CD4-positive, alpha-beta memory T cell (primary cell): ENCODE data around the gene CAMTA1. TPM values are rescaled to one million over a fixed set of nuclear protein-coding genes. Genes with fewer than 3 reads are reported as not detected.

Source experiments
- CTCF ChIA-PET: fragments of 350-600 bp; sonication (Branson Sonifier 250); formaldehyde crosslinking; loops from one replicate; lab custom pipeline; 2021; ENCODE audit warnings: inconsistent platforms; ENCODE audit not compliant: partially characterized antibody; lab: Charles Lee
- POLR2A ChIA-PET: fragments of 350-600 bp; sonication (Branson Sonifier 250); formaldehyde crosslinking; loops from one replicate; lab custom pipeline; 2021; ENCODE audit not compliant: partially characterized antibody; lab: Charles Lee
- DNase-seq, 5 donors: peaks; one replicate each; pipeline versions ENCODE4 v3.0.0 to v3.0.0-alpha.2; 2020 to 2022; ENCODE audit warnings: mixed read lengths in 1 of 5
- H3K27ac ChIP-seq: one replicate; pipeline ENCODE4 v1.7.0; 2013; ENCODE audit warnings: low read depth, low read length
- H3K27me3 ChIP-seq: 2 replicates; pipeline ENCODE4 v1.7.0; 2013; ENCODE audit warnings: mild to moderate bottlenecking, low read length, moderate library complexity; ENCODE audit not compliant: insufficient read depth
- H3K36me3 ChIP-seq: 2 replicates; pipeline ENCODE4 v1.7.0; 2013; ENCODE audit warnings: mild to moderate bottlenecking, low read length, moderate library complexity; ENCODE audit not compliant: insufficient read depth
- H3K4me1 ChIP-seq: 2 replicates; pipeline ENCODE4 v1.7.0; 2013; ENCODE audit warnings: mild to moderate bottlenecking, low read length, moderate library complexity; ENCODE audit not compliant: insufficient read depth
- H3K4me3 ChIP-seq, 2 donors: one replicate each; pipeline ENCODE4 v1.7.0; 2013; ENCODE audit warnings: low read length in 2 of 2, mild to moderate bottlenecking in 1 of 2
- H3K9me3 ChIP-seq, 2 donors: one replicate each; pipeline ENCODE4 v1.7.0; 2013; ENCODE audit warnings: low read length in 2 of 2, control low read depth in 1 of 2; ENCODE audit not compliant: control insufficient read depth in 1 of 2
- H3K27ac Mint-ChIP-seq, 7 donors: one replicate each; pipeline ENCODE4 v1.8.0; 2020 to 2021; ENCODE audit warnings: mixed read lengths in 7 of 7, mild to moderate bottlenecking in 6 of 7, inconsistent platforms in 3 of 7, moderate library complexity in 3 of 7
- H3K27me3 Mint-ChIP-seq, 2 donors: one replicate each; pipeline ENCODE4 v1.8.0; 2020 to 2021; ENCODE audit warnings: mixed read lengths in 2 of 2
- H3K36me3 Mint-ChIP-seq, 2 donors: one replicate each; pipeline ENCODE4 v1.8.0; 2020 to 2021; ENCODE audit warnings: mixed read lengths in 2 of 2, inconsistent platforms in 1 of 2, mild to moderate bottlenecking in 1 of 2
- H3K4me1 Mint-ChIP-seq, 4 donors: one replicate each; pipeline ENCODE4 v1.8.0; 2020 to 2021; ENCODE audit warnings: mixed read lengths in 4 of 4, mild to moderate bottlenecking in 1 of 4
- H3K4me3 Mint-ChIP-seq, 8 donors: one replicate each; pipeline ENCODE4 v1.8.0; 2020 to 2021; ENCODE audit warnings: mixed read lengths in 8 of 8, mild to moderate bottlenecking in 7 of 8, moderate library complexity in 6 of 8, inconsistent platforms in 3 of 8
- H3K9me3 Mint-ChIP-seq, 8 donors: one replicate each; pipeline ENCODE4 v1.8.0; 2020 to 2021; ENCODE audit warnings: mixed read lengths in 8 of 8, mild to moderate bottlenecking in 5 of 8, inconsistent platforms in 3 of 8, moderate library complexity in 1 of 8
- intact Hi-C: fragments of 100-400 bp; cut with micrococcal nuclease; formaldehyde crosslinking; loops from one replicate; pipeline ENCODE4 v1.15.1; 2023
- polyA plus RNA-seq, 2 donors: library from polyadenylated mRNA; unstranded; fragments of 300-500 nt; fragmentation: Illumina TruSeq; gene quantifications; one replicate each; pipeline ENCODE4 v1.2.3, GENCODE V29; 2021
- total RNA-seq, 2 experiments: library from RNA; stranded (reverse); gene quantifications; one replicate each; pipeline ENCODE4 v1.2.3, GENCODE V29; 2021

CAMTA1 gene
- total and polyA plus RNA-seq, 4 experiments from 2014 or later: 39.1 to 118 (median 59.9) TPM

DNA sequence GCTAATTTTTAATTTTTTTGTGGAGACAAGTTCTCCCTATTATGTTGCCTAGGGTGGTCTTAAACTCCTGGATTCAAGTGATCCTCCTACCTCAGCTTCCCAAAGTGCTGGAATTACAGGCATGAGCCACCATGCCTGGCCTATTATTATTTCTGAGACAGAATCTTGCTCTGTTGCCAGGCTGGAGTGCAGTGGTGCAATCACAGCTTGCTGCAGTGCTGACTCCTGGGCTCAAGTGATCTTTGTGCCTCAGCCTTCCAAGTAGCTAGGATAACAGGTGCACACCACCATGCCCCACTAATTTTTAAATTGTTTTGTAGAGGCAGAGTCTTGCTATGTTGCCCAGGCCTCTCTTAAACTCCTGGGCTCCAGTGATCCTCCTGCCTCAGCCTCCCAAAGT lies 196.3 kb downstream of the CAMTA1 start:
- intact Hi-C loops: no loop called here
- H3K9me3 ChIP-seq: no peaks in the 10 kb centered on the region
- Mint-ChIP-seq H3K27ac (no peak overlapping the region), H3K36me3 (no peaks in the 10 kb centered on the region), H3K4me3 (no peak overlapping the region), H3K27me3 (peaks cover 3 to 13% of the 10 kb centered on the region in 2 donors), H3K4me1 (no peaks in the 10 kb centered on the region), H3K9me3 (peaks cover 0 to 3% (median 0%) of the 10 kb centered on the region in 8 donors)
- H3K4me3 ChIP-seq: no peak overlapping the region
- H3K27ac ChIP-seq: no peak overlapping the region
- DNase-seq: no peak
- ChIA-PET CTCF (no interaction called here), POLR2A (no interaction called here)
- no peaks in the 10 kb centered on the region for H3K36me3 ChIP-seq
- H3K27me3 ChIP-seq: no peaks in the 10 kb centered on the region
- H3K4me1 ChIP-seq: no peaks in the 10 kb centered on the region

DNA sequence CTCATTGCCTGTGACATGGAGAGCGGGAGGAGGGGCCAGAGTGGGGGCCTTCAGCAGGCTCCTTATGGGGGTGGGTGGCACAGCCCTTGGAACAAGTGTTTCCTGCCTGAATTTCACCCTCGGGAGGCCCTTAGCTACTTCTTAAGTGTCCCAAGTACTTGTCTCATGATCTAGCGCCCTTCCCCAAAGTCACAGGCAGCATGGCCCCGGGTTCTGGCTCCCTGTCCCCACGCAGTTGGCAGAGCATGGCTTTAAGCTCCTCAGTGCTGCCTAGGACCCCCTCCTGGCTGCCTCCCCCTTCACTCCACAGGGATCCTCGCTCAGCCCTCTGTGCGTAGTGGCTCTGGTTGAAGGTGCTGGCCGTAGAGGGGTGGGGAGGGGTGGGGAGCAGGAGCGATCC lies 197.2 kb downstream of the CAMTA1 start:
- Mint-ChIP-seq H3K4me1 (no peaks in the 10 kb centered on the region), H3K27ac (no peak overlapping the region), H3K27me3 (peaks cover 4 to 13% of the 10 kb centered on the region in 2 donors), H3K9me3 (peaks cover 0 to 3% (median 0%) of the 10 kb centered on the region in 8 donors), H3K36me3 (no peaks in the 10 kb centered on the region), H3K4me3 (no peak overlapping the region)
- Histone ChIP-seq H3K9me3 (no peaks in the 10 kb centered on the region), H3K36me3 (no peaks in the 10 kb centered on the region), H3K4me3 (no peak overlapping the region), H3K4me1 (no peaks in the 10 kb centered on the region), H3K27ac (no peak overlapping the region), H3K27me3 (no peaks in the 10 kb centered on the region)
- intact Hi-C loops: no loop called here
- no peak for DNase-seq
- CTCF ChIA-PET: no interaction called here
- POLR2A ChIA-PET: no interaction called here

DNA sequence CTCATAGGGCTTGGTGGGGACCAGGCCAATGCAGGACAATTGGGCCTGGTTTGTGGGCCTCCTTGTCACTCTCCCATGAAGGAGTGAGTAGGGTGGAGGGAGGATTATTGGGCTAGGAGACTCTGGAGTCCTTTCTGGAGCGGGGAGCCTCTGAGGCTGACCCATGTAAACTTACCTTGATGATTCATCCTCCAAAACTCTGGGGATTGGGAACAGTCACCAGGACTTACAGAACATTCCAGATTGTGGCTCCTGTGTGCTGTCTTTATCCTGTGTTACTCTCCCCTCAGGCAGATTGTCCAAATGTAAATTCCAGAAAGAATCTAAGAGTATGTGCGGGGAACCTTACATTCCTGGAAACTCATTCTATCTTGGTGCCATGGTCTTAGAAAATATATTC lies 197.6 kb downstream of the CAMTA1 start:
- Mint-ChIP-seq H3K9me3 (peaks cover 0 to 3% (median 0%) of the 10 kb centered on the region in 8 donors), H3K4me3 (no peak overlapping the region), H3K36me3 (no peaks in the 10 kb centered on the region), H3K4me1 (no peaks in the 10 kb centered on the region), H3K27me3 (peaks cover 7 to 13% of the 10 kb centered on the region in 2 donors), H3K27ac (no peak overlapping the region)
- H3K27me3 ChIP-seq: no peaks in the 10 kb centered on the region
- ChIA-PET CTCF (no interaction called here), POLR2A (no interaction called here)
- intact Hi-C loops: no loop called here
- H3K27ac ChIP-seq: no peak overlapping the region
- no peaks in the 10 kb centered on the region for H3K36me3 ChIP-seq
- H3K9me3 ChIP-seq: no peaks in the 10 kb centered on the region
- H3K4me3 ChIP-seq: no peak overlapping the region
- no peak for DNase-seq
- H3K4me1 ChIP-seq: no peaks in the 10 kb centered on the region

DNA sequence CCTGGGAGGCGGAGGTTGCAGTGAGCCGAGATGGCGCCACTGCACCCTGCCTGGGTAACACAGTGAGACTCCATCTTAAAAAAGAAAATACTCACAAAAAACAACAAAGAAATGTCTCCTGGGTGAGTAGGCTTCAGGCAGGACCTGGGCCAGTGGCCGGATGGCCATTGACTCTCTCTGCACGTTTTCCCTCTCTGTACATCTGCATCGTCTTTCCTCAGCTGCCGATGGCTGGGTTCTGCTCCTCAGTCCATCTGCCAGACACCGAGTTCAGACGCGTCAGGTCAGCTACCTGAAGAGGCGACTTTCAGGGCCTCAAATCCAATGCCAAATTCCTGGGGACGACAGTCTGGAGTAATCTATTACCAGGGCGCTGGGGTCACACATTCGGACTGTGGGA lies 199.3 kb downstream of the CAMTA1 start:
- H3K4me1 Mint-ChIP-seq: no peaks in the 10 kb centered on the region

DNA sequence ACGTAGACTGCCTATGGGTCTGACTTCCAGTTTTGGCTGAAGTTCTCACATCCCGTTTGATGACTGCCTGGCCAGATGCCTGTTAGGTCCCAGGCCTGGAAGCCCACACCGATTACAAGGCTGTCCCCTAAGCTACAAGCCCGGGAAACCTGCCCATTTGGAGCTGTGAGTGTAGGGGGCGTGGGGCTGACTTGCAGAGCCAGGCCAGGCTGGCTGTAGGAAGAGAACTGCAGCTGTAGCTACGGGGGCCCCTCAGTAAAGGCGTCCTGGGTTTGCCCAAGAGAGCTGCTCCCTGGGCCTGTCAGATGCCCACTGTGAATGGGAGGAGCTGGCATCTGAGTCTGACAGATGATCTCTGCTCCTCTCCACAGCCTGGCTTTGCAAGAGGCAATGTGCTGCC lies 199.7 kb downstream of the CAMTA1 start:
- Histone ChIP-seq H3K27me3 (no peaks in the 10 kb centered on the region), H3K27ac (no peak overlapping the region), H3K9me3 (no peaks in the 10 kb centered on the region), H3K36me3 (no peaks in the 10 kb centered on the region), H3K4me1 (no peaks in the 10 kb centered on the region), H3K4me3 (no peak overlapping the region)
- Mint-ChIP-seq H3K27me3 (peaks cover 15 to 17% of the 10 kb centered on the region in 2 donors), H3K9me3 (peaks cover 0 to 4% (median 0%) of the 10 kb centered on the region in 8 donors), H3K27ac (no peak overlapping the region), H3K36me3 (no peaks in the 10 kb centered on the region), H3K4me3 (no peak overlapping the region), H3K4me1 (no peaks in the 10 kb centered on the region)
- ChIA-PET POLR2A (no interaction called here), CTCF (no interaction called here)
- intact Hi-C loops: no loop called here
- no peak for DNase-seq

More for the DNA sequence above, 199.3 kb downstream of the CAMTA1 start:
- ChIA-PET POLR2A (no interaction called here), CTCF (no interaction called here)
- Mint-ChIP-seq H3K27ac (no peak overlapping the region), H3K9me3 (peaks cover 0 to 3% (median 0%) of the 10 kb centered on the region in 8 donors), H3K27me3 (peaks cover 15 to 16% of the 10 kb centered on the region in 2 donors), H3K36me3 (no peaks in the 10 kb centered on the region), H3K4me3 (no peak overlapping the region)
- Histone ChIP-seq H3K27me3 (no peaks in the 10 kb centered on the region), H3K27ac (no peak overlapping the region), H3K36me3 (no peaks in the 10 kb centered on the region), H3K9me3 (no peaks in the 10 kb centered on the region), H3K4me1 (no peaks in the 10 kb centered on the region), H3K4me3 (no peak overlapping the region)
- intact Hi-C loops: no loop called here
- no peak for DNase-seq

DNA sequence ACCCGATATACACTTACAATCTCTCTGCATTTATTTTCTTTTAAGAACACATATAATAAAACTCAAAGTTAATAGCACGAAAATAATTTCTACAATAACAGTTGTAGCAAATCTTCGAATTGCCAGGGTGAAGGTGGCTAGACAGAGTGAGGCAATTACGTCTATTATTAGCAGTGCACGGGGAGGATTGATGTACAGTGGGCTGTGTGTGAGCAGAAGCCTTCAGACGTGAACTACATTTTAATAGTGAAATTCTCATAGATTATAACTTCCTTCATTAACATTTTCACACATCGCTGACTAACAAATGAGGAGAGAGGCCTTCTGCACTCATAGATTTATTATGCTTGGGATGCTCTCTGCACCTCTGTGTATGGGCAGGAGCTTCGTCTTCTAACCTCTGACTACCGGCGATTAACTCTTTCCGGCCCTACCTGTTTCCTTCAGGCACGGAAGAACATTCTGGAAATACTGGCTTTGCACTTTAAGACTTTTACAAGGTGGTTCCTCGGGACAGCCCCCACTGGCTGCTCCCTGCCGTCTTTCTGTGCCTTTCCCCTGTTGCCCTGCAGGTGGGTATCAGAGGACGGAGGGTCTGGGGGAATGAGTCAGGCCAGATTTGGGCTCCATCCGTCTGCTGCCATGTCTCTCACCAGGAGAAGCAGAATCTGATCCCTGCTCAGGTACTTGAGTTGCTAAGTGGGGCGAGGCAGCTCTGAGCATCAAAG lies 200.5 kb downstream of the CAMTA1 start:
- DNase-seq: no peak
- peak overlapping the region in 2 of 7 donors; percentile 25 to 70 for H3K27ac Mint-ChIP-seq
- no peaks in the 10 kb centered on the region for H3K27me3 ChIP-seq
- ChIA-PET POLR2A (no interaction called here), CTCF (no interaction called here)
- intact Hi-C loops: no loop called here
- H3K27me3 Mint-ChIP-seq: peaks cover 15 to 19% of the 10 kb centered on the region in 2 donors
- H3K4me1 ChIP-seq: no peaks in the 10 kb centered on the region
- no peak overlapping the region for H3K4me3 Mint-ChIP-seq
- H3K27ac ChIP-seq: no peak overlapping the region
- H3K36me3 ChIP-seq: no peaks in the 10 kb centered on the region
- H3K4me3 ChIP-seq: no peak overlapping the region
- H3K9me3 ChIP-seq: no peaks in the 10 kb centered on the region
- H3K9me3 Mint-ChIP-seq: peaks cover 0 to 4% (median 0%) of the 10 kb centered on the region in 8 donors
- no peaks in the 10 kb centered on the region for H3K4me1 Mint-ChIP-seq
- H3K36me3 Mint-ChIP-seq: no peaks in the 10 kb centered on the region

DNA sequence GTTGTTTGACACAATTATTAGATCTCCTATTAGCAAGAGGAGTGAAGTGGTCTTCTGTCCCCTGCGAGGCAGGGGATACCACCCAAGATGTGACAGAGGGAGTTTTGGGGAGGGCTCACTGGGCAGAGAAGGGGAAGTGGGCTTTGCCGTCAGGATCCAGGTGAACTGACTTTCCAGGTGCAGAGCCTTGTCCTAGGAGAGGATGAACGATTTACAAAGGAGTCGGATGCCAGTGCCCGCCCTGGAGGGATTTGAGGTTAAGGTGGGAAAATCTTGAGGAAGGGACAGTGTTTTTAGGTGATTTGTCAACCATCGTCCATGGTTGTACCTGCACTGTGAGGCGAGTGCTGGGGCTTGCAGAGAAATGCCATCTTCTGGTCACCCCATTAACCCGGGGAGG lies 201.0 kb downstream of the CAMTA1 start:
- no peaks in the 10 kb centered on the region for H3K36me3 ChIP-seq

More for the DNA sequence above, 201.0 kb downstream of the CAMTA1 start:
- no peak overlapping the region for H3K4me3 ChIP-seq
- no peak overlapping the region for H3K27ac ChIP-seq
- Mint-ChIP-seq H3K9me3 (peaks cover 0 to 4% (median 0%) of the 10 kb centered on the region in 8 donors), H3K27ac (peak overlapping the region in 1 of 7 donors; percentile 70), H3K27me3 (peaks cover 15 to 21% of the 10 kb centered on the region in 2 donors), H3K36me3 (no peaks in the 10 kb centered on the region), H3K4me3 (no peak overlapping the region), H3K4me1 (no peaks in the 10 kb centered on the region)
- POLR2A ChIA-PET: no interaction called here
- no peaks in the 10 kb centered on the region for H3K27me3 ChIP-seq
- no peaks in the 10 kb centered on the region for H3K9me3 ChIP-seq
- DNase-seq: no peak
- CTCF ChIA-PET: no interaction called here
- H3K4me1 ChIP-seq: no peaks in the 10 kb centered on the region
- intact Hi-C loops: no loop called here
